Mucosa of rectum (tissue), 2 donors: Measurements from ENCODE around the gene CAMTA1.

Experiments
- H3K27ac ChIP-seq, 2 donors: one replicate each; pipeline ENCODE4 v1.7.0; 2013; ENCODE audit warnings: inconsistent platforms in 2 of 2, low read depth in 2 of 2, low read length in 2 of 2
- H3K27me3 ChIP-seq, 2 donors: one replicate each; pipeline ENCODE4 v1.7.0; 2013; ENCODE audit warnings: low read length in 2 of 2; ENCODE audit not compliant: control insufficient read depth in 2 of 2, insufficient read depth in 2 of 2
- H3K36me3 ChIP-seq, 2 donors: one replicate each; pipeline ENCODE4 v1.7.0; 2013; ENCODE audit warnings: low read length in 2 of 2; ENCODE audit not compliant: control insufficient read depth in 2 of 2, insufficient read depth in 2 of 2
- H3K4me1 ChIP-seq, 2 donors: one replicate each; pipeline ENCODE4 v1.7.0; 2013; ENCODE audit warnings: low read length in 2 of 2, mild to moderate bottlenecking in 1 of 2; ENCODE audit not compliant: control insufficient read depth in 2 of 2, insufficient read depth in 2 of 2
- H3K4me3 ChIP-seq, 2 donors: one replicate each; pipeline ENCODE4 v1.7.0; 2013; ENCODE audit warnings: low read length in 2 of 2
- H3K9ac ChIP-seq, 2 donors: one replicate each; pipeline ENCODE4 v1.7.0; 2013; ENCODE audit warnings: low read length in 2 of 2, low read depth in 1 of 2, mild to moderate bottlenecking in 1 of 2
- H3K9me3 ChIP-seq, 2 donors: one replicate each; pipeline ENCODE4 v1.7.0; 2013; ENCODE audit warnings: low read length in 2 of 2; ENCODE audit not compliant: control insufficient read depth in 2 of 2
- donor health status: healthy.
- donor health status: Normal muscosa, but diverticular disease.

Gene CAMTA1

DNA sequence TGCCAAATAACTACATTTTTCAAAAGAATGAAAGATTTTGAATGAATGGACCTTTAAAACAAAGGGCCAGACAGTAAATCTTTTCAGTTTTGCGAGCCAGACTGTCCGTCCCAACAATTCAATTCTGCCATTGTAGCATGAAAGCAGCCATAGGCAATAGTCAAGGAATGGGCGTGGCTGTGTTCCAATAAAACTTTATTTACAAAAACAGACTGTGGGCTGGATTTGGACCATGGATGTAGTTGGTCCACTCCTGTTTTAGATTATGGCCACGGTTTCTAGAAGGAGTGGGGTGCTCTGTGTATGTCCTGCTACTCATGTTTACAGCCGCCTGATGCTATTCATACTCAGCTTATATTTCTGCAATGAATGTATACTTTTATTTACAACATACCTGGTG lies 474.7 kb downstream of the CAMTA1 start:
- H3K36me3 ChIP-seq: no peaks in the 10 kb centered on the region
- H3K27ac ChIP-seq: no peak overlapping the region
- H3K27me3 ChIP-seq: no peaks in the 10 kb centered on the region
- H3K4me3 ChIP-seq: no peak overlapping the region
- peaks cover 3 to 9% of the 10 kb centered on the region in 2 donors for H3K4me1 ChIP-seq
- H3K9ac ChIP-seq: no peak overlapping the region
- no peaks in the 10 kb centered on the region for H3K9me3 ChIP-seq

DNA sequence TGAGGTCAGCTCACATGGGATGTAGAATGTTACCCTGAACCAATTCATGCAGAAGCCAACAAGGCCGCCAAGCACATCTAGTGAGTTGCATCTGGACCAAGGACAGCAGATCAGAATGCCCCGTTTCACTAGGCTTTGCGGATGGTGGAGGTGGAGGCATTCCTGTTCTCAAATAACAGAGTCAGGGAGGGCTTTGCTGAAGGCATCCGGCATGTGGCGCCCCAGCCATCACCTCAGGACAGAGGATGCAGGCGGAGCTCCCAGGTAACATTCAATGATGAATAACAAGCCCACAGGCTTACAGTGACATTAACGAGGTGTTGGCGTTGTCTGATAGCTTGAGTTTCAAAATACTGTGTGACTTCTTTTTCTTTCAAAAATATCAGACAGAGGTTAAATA lies 476.2 kb downstream of the CAMTA1 start:
- no peaks in the 10 kb centered on the region for H3K27me3 ChIP-seq
- H3K36me3 ChIP-seq: no peaks in the 10 kb centered on the region
- no peak overlapping the region for H3K9ac ChIP-seq
- no peaks in the 10 kb centered on the region for H3K9me3 ChIP-seq
- H3K27ac ChIP-seq: no peak overlapping the region
- no peak overlapping the region for H3K4me3 ChIP-seq
- H3K4me1 ChIP-seq: peaks cover 8 to 20% of the 10 kb centered on the region in 2 donors

DNA sequence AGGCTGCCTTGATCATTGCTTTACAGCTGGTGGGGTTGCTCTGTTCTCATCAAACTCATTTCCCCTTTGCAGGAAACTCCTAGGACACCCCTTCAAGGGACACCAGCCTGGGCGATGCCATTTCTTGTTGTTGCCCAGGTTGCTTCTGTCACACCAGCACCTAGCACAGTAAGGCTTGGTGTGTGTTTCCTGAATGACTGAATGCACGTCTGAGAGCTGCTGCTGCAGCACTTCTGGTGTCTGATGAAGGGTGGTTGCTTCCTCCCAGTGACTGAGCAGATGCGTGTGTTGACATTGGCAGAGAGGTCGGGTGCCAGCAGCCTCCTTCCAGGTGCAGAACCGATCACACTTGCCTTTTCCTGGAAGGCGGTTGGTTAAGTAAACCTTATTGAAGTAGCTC lies 477.4 kb downstream of the CAMTA1 start:
- H3K4me1 ChIP-seq: peaks cover 12 to 25% of the 10 kb centered on the region in 2 donors
- H3K9ac ChIP-seq: no peak overlapping the region
- no peaks in the 10 kb centered on the region for H3K27me3 ChIP-seq
- H3K36me3 ChIP-seq: no peaks in the 10 kb centered on the region
- peak overlapping the region in 1 of 2 donors; percentile 0 for H3K4me3 ChIP-seq
- peak overlapping the region; percentile 38 to 41 for H3K27ac ChIP-seq
- no peaks in the 10 kb centered on the region for H3K9me3 ChIP-seq

DNA sequence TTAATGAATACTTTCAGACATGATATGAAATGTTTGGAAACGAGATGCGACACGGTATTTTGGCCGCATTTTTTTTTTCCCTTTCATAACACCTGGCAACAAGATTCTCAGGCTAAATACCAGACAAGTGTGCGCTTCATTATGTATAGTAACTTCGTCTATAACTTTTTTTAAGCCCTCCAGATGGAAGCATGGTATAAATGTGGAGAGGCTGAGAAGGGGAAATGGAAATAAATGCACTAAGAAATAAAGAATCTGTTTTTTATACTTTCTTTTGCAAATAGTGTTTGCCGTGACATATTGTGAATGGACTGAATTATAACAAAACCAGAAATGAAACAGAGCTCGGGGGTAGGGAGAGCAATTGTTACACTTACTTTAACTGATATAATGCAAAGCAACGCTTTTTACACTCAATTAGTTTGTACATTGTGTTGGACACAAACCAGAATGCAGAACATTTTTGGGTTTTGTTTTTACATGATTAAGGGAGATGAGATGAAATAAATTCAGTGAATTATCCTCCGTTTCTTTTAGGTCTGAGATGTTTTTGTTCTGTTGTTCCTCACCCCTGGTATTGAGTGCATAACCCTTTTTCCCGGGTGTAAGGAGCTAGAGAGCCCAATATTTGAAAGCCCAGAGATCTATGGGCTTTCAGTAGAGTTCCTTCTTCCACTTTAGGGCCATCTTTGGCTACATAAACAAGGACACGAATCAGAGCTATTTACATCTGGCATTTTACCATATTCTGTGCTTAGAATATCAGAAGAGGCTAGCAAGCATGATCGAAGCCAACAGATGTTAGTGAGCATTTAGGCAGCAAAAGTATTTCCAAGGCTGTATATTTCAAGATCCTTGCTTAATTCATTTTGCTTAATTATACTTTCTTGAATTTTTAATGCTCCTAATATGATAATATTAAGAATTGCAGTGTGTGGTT lies 478.0 kb downstream of the CAMTA1 start:
- H3K4me3 ChIP-seq: no peak overlapping the region
- H3K27me3 ChIP-seq: no peaks in the 10 kb centered on the region
- no peaks in the 10 kb centered on the region for H3K36me3 ChIP-seq
- no peak overlapping the region for H3K9ac ChIP-seq
- no peak overlapping the region for H3K27ac ChIP-seq
- H3K9me3 ChIP-seq: no peaks in the 10 kb centered on the region
- H3K4me1 ChIP-seq: peaks cover 12 to 25% of the 10 kb centered on the region in 2 donors

DNA sequence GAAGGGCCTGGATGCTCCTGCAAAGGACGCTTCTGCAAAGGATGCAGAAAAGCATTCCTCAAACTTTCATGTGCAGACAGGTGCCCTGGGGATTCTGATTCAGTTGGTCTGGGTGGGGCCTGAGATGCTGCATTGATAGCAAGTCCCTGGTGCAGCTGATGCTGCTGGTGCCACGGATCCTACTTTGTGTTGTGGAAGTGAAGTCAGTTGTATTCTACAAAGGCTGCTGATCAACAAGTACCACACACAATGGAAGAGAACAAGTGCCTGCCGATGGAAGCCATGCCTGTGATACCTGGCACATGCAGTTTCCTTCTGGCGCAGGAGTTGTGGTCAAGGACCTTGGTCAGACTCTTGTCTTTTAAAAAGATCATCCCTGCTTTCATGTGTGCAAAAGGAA lies 478.8 kb downstream of the CAMTA1 start:
- H3K9ac ChIP-seq: no peak overlapping the region
- no peak overlapping the region for H3K27ac ChIP-seq
- H3K4me1 ChIP-seq: peaks cover 12 to 25% of the 10 kb centered on the region in 2 donors
- H3K4me3 ChIP-seq: no peak overlapping the region
- H3K27me3 ChIP-seq: no peaks in the 10 kb centered on the region
- no peaks in the 10 kb centered on the region for H3K36me3 ChIP-seq
- H3K9me3 ChIP-seq: peaks cover 0 to 3% of the 10 kb centered on the region in 2 donors

DNA sequence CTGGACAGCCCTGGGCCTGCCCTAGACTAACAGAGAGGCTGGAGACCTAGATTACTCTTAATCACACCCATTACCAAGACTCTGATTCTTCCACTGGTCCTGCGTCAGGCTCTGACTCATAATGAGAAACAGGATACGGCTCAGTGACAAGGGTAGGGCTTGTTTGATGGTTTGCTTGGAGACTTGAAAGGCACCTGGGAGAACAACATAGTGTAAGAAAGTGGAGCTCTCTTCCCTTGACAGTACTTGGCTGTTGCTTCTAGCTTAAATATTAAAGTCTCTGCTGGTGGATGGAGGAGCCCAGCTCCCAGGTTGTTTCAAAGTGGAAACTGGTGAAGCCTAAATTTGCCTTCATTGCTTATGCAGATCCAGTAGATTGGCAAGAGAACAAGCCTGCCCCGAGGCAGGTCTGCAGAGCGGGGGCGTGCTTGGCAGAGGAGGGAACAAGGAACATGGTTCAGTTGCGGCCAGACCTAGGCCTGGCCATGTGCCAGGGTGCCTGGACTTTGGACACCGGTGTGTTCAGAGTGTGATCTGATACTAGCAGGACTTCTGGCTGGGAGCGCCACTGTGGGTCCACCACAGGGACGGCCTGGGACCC lies 480.6 kb downstream of the CAMTA1 start:
- Histone ChIP-seq H3K27ac (peak overlapping the region; percentile 69 to 80), H3K36me3 (no peaks in the 10 kb centered on the region), H3K4me3 (peak overlapping the region; percentile 14 to 44), H3K27me3 (no peaks in the 10 kb centered on the region), H3K9me3 (peaks cover 0 to 6% of the 10 kb centered on the region in 2 donors), H3K4me1 (peaks cover 12 to 25% of the 10 kb centered on the region in 2 donors), H3K9ac (no peak overlapping the region)

DNA sequence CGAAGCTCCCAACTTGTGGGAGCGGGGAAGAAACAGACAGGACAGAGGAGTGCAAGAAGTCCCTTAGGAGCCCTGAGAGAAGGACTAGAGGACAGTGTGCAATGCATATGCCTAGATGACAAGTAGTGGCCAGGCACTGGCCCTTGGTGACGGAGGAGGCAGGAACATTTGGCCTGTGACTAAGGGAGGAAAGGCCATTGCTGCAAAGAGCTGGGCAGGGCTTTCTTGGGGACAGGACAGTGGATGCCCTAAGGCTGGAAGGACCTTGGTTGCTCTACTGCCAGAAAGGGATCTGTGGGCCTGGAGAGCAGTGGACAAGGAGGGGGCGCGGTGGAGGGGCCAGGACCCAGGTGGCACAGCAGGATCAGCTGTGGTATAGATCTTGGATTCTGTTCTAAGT lies 481.3 kb downstream of the CAMTA1 start:
- Histone ChIP-seq H3K4me1 (peaks cover 12 to 25% of the 10 kb centered on the region in 2 donors), H3K27me3 (no peaks in the 10 kb centered on the region), H3K36me3 (no peaks in the 10 kb centered on the region), H3K27ac (peak overlapping the region; percentile 69 to 80), H3K9me3 (peaks cover 0 to 6% of the 10 kb centered on the region in 2 donors), H3K9ac (peak overlapping the region in 1 of 2 donors; percentile 12), H3K4me3 (no peak overlapping the region)

DNA sequence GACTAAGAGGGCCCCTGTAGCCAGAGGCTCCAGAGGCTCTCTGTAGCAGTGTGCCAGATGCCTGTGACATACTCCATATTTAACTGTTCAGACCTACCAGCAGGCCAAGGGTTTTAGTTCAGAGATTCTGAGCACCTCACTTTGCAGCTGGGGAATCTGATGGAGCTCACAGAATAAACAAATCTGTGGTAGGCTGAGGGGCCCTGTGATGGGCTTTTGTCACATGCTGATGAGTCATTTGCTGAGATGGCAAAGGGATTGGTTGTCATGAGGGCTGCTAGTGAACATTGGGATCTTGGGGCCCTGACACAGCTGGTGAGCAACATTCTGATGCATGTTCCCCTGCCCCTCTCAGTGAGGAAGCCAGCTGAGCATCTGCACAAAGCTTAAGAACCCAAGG lies 482.2 kb downstream of the CAMTA1 start:
- no peaks in the 10 kb centered on the region for H3K36me3 ChIP-seq
- peaks cover 0 to 6% of the 10 kb centered on the region in 2 donors for H3K9me3 ChIP-seq
- no peak overlapping the region for H3K4me3 ChIP-seq
- no peaks in the 10 kb centered on the region for H3K27me3 ChIP-seq
- no peak overlapping the region for H3K27ac ChIP-seq
- H3K4me1 ChIP-seq: peaks cover 10 to 24% of the 10 kb centered on the region in 2 donors
- H3K9ac ChIP-seq: no peak overlapping the region

DNA sequence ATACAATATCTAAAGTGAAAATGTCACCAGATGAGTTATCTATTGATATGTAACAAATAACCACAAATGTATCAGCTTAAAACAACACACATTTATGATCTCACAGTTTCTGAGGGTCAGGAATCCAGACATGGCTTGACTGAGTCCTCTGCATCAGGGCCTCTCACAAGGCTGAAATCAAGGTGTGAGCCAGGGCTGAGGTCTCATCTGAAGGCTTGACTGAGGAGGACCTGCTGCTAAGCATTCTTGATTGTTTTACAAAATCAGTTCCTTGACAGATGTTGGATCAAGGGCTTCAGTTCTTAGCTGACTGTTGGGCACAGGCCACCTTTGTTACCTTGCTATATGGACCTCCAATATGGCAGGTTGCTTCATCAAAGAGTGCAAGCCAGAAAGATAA lies 483.7 kb downstream of the CAMTA1 start:
- no peaks in the 10 kb centered on the region for H3K36me3 ChIP-seq
- no peak overlapping the region for H3K27ac ChIP-seq
- H3K9me3 ChIP-seq: peaks cover 0 to 6% of the 10 kb centered on the region in 2 donors
- H3K4me1 ChIP-seq: peaks cover 9 to 19% of the 10 kb centered on the region in 2 donors
- no peaks in the 10 kb centered on the region for H3K27me3 ChIP-seq
- no peak overlapping the region for H3K4me3 ChIP-seq
- H3K9ac ChIP-seq: no peak overlapping the region

DNA sequence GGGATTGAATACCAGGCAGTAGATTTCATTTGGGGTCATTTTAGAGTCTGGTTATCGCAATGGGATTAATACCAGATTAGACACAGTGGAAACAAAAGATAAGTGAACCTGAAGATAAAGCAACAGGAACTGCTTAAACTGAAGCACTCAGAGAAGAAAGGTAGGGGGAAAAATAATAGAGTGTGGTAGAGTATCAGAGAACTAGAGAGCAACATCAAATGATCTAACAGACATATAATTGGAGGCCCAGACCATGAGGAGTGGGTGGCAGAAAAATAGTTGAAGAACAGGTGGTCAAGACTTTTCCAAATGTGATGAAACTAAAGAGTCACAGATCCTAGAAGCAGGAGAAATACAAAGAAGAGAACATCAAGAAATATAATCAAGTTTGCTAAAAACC lies 484.3 kb downstream of the CAMTA1 start:
- Histone ChIP-seq H3K36me3 (no peaks in the 10 kb centered on the region), H3K4me3 (no peak overlapping the region), H3K9ac (no peak overlapping the region), H3K27ac (no peak overlapping the region), H3K27me3 (no peaks in the 10 kb centered on the region), H3K4me1 (peaks cover 9 to 19% of the 10 kb centered on the region in 2 donors), H3K9me3 (peaks cover 0 to 6% of the 10 kb centered on the region in 2 donors)
